ENCODE data around the gene UBAC2. TPM values are rescaled to one million over a fixed set of nuclear protein-coding genes. Genes with fewer than 3 reads are reported as not detected.
"Not testable (repeated sequence)": the region's sequence is repeated elsewhere in the genome, so short reads cannot be mapped to it uniquely, and the experiment has no call there.

UBAC2 gene
- total RNA-seq, 1 donor = 43.4 TPM

DNA sequence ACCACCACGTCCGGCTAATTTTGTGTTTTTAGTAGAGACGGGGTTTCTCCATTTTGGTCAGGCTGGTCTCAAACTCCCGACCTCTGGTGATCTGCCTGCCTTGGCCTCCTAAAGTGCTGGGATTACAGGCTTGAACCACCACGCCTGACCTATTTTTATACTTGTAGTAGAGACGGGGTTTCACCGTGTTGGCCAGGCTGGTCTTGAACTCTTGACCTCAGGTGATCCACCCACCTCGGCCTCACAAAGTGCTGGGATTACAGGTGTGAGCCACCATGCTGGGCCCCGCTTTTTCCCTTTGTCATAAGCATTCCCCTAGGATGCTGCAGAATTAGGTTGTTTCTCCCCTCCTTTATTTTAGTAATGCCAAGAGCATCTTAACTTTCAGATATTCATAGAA is 10.0 kb downstream of the UBAC2 start:
- not testable (repeated sequence) for DNase-seq (ENCODE audit: low read depth in 2 of 3, low spot score in 2 of 3)

DNA sequence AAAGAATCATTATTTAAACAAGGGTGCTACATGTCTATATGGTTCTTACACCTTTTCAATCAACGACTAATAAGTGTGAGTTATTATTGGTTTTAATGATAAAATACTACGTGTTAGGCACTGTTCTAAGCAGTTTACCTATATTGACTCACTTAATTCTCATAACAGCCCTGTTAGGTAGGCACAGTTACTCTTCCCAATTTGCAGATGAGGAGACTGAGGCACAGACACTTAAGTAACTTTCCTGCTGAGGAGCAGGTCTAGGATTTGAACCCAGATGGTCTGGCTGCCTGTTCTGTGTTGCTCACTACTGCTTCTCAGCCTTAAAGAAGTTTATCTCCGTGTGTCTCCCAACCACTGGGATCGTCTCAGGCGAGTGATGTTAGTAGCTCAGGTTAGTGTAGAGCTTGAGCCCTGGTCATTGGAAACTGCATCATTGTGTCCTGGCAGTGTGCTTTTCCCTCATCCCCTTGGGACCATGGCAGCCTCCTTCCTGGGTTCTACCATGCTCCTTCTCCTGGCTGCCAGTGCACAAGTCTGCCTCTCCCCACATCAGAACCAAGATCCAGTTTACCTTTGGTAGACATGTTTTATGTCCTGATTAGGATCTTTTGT is 10.9 kb downstream of the UBAC2 start:
- no peak for DNase-seq (ENCODE audit: low read depth in 2 of 3, low spot score in 2 of 3)

DNA sequence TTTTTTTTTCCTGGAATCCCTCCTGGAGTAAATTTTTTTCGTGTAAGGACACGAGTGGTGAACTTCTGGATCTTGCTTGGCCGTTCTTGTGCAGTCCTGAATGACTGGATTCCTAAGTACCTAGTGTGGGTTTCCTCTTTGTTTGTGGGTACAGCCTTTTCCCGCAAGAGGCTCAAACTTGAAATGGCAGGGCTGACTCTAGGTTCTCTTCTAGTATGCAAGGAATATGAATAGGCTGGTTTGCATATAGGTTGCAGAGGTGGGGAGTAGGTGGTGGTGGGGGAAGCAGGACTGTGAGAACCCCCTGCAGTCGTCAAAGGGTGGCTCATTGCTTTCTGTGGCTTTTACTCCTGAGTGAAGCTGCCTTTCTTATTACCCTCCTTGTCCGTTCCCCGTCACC is 13.6 kb downstream of the UBAC2 start:
- DNase-seq (ENCODE audit: low read depth in 2 of 3, low spot score in 2 of 3) = no peak

DNA sequence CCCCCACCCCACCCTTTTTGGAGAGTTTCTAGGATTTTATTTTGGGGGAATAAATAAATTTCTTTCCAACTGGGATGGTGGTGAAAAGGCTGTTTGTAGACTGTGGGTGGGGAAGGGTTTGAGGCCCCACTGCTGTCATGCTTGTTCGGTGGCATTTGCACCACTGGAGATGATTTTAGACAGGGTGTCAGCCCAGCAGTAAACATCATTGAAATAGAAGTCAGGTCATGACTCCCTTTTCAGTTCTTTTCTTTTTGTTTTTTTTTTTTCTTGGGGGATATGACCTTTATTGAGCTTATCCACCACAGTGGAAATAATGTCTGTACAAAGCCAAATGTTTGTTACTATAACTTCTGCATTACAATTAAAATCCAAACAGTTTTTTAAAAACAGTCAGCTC is 14.1 kb downstream of the UBAC2 start:
- no peak for DNase-seq (ENCODE audit: low read depth in 2 of 3, low spot score in 2 of 3)

DNA sequence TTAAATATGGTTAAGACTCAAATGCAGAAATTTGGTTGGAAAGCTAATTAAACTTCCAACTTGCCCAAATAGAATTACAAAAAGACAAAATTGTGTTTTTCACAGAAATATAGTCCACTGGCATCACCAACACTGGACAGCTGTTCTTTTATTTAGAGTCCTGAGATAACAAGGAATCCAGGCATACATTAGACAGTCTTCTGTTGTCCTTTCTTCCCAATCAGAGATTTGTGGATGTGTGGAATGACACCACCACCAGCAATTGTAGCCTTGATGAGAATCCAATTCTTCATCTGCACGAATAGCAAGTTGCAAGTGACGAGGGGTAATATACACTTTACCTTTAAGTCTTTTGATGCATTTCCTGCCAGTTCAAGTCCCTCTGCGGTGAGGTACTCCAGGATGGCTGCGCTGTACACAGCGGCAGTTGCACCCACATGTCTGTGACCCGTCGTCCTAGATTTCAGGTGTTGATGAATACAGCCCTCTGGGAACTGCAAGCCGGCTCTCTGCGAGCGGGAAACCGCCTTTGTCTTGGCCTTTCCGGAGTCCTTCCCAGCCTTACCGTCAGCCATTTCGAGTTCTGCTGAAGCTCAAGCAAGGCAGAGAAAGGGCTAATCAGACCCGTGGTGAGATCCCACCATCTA is 14.7 kb downstream of the UBAC2 start:
- peak in 1 of 3 donors; percentile 46 for DNase-seq (ENCODE audit: low read depth in 2 of 3, low spot score in 2 of 3)

DNA sequence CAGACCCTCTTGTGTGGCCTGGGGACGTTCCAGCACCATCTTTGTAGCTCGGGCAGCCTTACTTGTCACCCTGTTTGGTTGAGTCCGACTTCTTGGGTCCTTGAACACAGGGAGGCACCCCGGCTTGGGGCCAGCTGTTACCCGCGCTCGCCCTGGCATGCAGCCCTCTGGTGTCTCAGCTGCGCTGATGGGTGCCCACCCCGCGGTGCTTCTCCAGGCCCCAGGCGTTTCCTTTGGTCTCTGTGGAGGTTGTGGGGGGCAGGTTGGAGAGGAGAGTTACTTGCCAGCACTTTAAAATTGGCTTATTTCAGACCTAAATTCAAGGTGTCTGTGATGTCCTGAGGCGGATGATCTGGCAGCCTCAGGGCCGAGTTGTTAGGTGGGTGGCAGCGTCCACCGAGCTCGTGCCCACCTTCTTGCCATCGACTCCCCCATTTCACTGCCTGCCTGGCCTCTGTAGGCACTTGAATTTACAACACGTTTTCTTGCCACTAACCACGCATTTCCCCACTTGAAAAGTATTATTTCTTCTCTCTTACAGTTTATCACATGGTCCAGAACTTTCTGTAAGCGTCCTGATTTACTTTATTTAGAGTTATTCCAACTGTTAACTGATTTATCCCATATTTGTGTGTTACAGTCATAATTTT is 16.9 kb downstream of the UBAC2 start:
- DNase-seq (ENCODE audit: low read depth in 2 of 3, low spot score in 2 of 3) = no peak

DNA sequence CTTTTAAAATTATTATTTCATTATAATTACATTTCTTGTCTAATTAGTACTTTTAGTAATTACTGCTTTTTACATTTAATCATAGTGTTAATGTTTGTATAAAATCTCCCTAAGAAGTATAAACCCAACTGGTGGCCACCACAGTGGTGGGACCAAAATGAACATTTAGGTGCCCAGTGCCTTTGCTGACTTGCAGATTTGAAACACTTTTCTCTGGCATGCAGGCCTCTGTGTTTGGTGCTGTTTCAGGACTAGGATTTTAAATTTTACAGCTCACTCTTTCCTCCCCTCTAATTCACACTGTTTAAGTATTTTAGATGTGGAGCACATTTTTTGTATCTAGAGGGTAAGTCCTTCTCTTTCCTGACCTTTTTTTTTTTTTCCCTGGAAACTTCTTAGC is 17.5 kb downstream of the UBAC2 start:
- no peak for DNase-seq (ENCODE audit: low read depth in 2 of 3, low spot score in 2 of 3)

DNA sequence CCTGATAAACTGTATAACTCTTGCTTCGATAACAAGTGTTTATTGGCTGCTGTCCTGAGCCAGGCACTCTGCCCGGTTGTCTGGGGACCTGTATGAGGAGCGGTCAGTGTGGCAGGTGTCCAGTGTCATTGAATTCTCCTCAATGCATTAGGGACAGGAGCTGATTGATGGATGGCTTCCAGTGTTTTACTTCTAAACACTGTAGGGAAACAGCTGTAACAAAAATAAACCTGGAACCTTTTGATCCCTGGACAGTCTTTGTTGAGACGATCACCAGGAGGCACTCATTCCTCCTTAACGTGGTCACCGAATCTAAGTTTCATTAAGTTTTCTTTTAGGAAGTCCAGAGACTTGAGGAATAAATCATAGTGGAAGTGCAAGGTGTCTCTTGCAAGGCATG is 17.9 kb downstream of the UBAC2 start:
- no peak for DNase-seq (ENCODE audit: low read depth in 2 of 3, low spot score in 2 of 3)

DNA sequence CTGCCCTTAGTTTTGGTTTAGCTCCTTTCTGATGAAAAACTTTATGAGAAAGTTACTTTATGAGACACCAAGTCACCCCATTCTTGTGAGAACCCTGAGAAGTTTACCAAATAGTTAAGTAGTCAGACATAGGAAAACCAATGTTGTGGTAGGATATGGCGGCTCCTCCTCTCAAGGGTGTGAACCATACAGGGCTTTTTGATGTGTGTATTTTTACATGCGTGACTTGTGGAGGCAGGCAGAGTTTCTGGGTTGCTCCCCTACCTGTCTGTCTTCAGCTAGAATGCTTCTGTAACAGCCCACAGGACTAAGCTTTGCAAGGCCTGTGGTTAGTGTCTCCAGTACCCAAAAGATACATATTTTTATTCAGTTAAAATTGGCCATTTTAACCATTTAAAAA is 18.3 kb downstream of the UBAC2 start:
- DNase-seq (ENCODE audit: low read depth in 2 of 3, low spot score in 2 of 3) = peak in 1 of 3 donors; percentile 47

DNA sequence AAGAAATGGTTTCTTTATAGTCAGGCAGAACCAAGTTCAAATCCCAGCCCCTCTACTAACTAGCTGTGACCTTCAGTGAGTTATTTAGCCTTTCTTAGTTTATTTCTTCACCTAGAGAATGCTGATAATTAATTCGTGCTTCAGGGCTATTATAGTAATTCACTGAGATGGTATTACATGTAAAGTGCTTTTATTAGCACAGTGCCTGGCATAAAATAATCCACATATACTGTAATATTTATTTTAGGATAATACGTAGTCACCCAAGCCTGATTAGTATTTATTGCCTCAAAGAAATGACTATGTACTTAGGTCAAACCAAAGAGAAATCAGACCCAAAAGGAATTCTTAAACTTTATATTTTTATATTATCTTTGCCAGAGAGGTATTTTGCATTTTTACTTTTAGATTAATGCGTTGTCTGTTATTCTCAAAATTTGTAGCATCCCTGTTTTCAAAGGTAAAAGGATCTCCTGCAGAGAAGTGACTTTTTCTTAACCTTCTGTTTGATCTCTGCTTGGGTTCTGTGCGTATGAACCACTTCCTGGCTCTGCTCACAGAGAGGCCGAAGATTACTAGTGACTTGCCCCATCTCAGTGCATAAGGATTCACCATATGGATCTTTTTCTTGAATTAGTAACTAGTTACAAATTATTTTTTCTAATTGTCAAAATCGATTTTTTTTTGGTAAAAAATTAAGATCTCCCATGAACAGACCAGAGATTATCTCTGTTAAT is 19.7 kb downstream of the UBAC2 start:
- DNase-seq (ENCODE audit: low read depth in 2 of 3, low spot score in 2 of 3) = no peak

DNA sequence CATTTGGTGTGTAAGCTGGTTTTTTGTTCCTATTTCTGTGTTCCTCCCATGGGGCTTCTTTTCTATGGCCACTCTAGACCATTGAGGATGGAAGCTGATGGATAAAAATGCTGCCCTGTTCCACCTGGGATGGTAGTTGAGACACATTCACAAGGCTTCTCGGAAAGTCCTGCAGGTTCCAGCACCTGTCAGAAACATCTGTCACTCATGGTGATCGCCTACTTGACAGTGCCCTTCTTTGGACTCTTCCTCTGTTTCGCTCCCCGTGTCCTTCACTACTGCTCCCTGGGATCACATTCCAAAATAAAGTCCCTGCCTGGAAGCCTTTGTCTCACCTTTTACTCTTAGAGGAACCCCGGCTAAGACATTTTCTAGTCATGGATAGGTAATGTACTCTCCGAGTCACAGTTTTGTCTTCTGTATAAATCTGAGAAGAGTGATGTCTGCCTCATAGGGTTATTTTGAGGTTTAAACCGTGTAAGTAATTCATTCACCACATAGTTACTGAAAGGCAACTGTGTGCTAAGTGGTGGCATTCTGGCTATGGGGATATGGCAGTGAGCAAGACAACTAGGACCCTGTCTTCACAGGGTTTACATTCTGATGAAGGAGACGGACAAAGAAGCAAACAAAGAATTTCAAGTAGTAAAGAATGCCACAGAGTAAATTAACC is 21.0 kb downstream of the UBAC2 start:
- no peak for DNase-seq (ENCODE audit: low read depth in 2 of 3, low spot score in 2 of 3)

DNA sequence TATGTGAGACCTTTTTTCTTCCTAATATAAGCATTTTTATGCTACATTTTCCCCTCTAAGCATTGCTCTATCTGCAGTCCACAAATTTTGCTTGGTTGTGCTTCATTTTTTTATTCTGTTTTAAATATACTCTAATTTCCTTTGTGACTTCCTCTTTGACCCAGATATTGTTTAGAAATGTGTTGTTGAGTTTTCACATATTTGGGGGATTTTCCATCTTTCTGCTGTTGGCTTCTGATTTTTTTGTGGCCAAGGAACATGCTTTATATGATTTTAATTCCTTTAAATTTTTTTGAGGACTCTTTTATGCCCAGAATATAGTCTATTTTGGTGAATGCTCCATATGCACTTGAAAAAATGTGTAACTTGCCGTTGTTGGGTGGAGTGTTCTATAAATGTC is 22.9 kb downstream of the UBAC2 start:
- no peak for DNase-seq (ENCODE audit: low read depth in 2 of 3, low spot score in 2 of 3)

DNA sequence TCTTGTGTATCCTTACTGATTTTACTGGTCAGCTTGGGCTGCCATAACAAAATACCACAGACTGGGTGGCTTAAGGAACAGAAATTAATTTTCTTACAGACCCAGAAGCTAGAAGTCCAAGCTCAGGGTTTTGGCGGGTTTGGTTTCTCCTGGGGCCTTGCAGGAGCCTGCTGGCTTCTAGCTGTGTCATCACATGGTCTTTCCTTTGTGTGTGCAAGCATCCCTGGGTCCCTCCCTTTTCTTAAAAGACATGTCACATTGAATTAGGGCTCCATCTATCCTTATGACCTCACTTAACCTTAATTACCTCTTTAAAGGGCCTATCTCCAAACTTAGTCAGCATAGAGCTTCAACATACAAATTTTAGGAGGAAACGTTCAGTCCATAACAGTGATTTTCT is 23.4 kb downstream of the UBAC2 start:
- no peak for DNase-seq (ENCODE audit: low read depth in 2 of 3, low spot score in 2 of 3)

DNA sequence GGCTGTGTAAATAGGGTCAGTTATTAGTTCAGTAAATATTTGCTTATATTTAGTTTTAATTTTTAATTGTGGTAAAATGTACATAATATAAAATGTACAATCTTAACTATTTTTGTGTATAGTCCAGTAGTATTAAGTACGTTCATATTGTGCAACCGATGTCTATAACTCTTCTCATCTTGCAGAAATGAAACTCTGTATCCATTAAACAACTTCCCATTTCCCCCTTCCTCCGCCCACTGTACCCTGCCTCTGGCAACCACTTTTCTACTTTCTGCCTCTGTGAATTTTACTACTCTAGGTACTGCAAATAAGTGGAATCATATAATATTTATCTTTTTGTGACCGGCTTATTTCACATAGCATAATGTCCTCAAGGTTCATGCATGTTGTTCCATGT is 24.4 kb downstream of the UBAC2 start:
- DNase-seq (ENCODE audit: low read depth in 2 of 3, low spot score in 2 of 3) = no peak

DNA sequence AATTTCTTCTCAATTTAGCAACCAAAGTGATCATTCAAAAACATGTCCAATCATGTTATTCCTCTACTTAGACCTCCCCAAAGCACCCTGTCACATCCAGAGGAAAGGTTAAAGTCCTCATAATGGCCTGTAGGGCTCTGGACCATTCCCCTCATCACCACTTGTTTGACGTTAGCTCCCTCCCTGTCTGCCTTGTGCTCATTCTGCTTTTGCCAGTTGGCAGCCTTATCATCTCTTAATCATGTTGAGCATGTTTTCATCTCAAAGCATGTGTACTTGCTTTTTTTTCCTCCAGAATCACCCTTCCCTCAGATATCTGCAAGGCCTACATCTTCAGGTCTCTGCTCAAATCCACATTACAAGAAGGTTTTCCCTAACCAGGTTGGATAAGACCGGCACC is 25.9 kb downstream of the UBAC2 start:
- DNase-seq (ENCODE audit: low read depth in 2 of 3, low spot score in 2 of 3) = no peak

DNA sequence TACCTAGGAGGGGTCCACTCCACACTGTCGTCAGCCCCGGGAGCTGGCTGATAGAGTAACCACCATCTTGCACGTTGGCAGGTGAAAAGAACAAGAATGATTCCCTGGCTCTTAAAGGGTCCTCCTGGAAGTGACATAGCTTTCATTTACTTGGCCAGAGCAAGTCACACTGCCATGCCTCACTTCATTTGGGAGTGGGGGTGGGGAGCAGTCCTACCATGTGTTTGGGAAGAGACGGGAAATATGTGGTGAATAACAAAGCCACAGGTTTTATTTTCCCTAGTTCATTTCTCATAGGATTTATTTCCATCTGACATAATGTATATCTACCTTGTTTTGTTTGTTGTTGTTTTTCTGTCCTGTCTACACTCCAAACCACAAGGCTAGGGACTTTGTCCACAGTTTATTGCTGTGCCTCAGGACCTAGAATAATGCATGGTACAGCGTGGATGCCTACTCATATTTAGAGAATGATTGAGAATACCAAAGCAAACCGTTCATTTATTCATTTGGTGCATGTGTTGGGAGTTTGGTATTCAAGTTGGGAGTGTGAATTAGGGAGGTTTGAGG is 26.8 kb downstream of the UBAC2 start:
- DNase-seq (ENCODE audit: low read depth in 2 of 3, low spot score in 2 of 3) = no peak

DNA sequence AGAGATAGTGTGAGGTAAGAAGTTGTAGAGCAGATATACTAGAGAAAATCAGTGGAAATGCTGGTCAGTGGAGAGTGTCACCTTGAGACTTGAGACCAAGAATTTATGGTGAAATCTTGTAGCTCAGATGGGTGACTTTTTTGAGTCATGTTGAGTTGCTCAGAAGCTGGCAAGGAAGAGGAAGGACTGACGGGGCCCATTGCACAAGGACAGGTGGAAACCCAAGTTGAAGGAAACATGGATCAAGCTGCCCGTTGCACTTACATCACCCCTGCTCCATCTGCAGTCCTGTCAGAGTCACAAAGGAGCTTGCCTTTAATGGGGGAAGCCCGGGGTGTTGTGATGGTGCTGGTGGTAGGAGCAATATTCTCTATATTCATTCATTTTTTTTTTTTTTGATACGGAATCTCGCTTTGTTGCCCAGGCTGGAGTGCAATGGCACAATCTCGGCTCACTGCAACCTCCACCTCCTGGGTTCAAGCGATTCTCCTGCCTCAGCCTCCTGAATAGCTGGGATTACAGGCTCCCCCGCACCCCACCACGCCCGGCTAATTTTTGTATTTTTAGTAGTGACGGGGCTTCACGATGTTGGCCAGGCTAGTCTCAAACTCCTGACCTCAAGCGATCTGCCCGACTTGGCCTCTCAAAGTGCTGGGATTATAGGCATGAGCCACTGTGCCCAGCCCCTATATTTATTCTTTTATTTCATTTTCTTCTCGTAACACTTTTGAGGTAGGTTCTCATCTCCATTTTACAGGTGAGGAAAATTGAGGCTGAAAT is 27.4 kb downstream of the UBAC2 start:
- DNase-seq (ENCODE audit: low read depth in 2 of 3, low spot score in 2 of 3) = no peak

DNA sequence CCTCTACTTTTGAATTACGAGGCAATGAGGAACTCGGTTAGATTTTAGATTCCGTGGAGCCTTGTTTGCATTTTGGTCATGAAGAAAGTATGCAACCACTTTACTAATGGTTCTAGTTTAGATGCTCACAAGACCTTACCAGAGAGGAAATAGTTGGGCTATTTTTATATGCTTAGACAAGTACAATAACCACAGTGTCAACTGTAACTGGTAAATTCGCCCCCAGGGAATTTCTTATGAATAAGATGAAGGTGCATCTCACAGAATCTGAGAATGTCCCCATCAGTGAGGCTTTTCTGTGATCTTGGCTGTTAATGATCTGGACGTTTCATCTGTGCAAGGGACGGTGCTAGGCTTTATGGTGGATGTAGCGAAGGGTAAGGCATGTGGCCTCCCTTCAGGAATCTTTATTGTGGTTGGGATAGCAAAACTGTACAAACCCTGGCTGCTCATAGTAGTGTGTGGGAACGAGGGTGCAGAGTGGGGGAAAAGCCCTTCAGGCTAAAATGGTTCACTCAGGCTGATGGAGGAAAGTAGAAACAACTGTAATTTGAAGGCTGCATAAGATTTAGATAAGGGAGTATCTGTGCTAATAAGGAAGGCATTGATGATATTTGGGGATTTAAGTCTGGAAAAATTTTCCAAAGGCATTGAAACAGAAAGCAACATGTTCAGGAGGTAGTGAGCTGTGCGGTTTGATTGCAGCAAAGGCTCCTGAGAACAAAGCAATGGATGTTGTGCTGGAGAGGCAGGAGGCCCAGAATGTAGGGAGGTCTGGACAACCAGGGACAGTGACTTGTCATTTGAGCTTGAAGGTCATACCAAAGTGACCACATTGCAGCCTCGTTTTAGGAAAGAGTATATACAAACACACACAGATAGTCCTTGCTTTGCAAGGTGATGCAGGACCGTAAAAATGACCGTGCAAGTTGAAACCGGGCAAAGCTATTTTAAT is 28.4 kb downstream of the UBAC2 start:
- peak in 1 of 3 donors; percentile 45 for DNase-seq (ENCODE audit: low read depth in 2 of 3, low spot score in 2 of 3)

DNA sequence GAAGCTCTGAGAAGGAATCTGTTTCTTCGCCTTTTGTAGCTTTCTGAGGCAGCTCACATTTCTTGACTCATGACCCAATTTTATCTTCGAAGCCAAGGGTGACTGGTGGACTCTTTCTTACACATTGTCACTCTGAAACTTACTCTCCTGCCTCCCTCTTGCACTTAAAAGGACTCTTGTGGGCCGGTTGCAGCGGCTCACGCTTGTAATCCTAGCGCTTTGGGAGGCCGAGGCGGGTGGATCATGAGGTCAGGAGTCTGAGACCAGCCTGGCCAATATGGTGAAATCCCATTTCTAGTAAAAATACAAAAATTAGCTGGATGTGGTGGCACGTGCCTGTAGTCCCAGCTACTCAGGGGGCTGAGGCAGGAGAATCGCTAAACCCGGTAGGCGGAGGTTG is 29.9 kb downstream of the UBAC2 start:
- not testable (repeated sequence) for DNase-seq (ENCODE audit: low read depth in 2 of 3, low spot score in 2 of 3)
